ENCODE data around the gene CFAP119.
A peak's percentile ranks its signal among the peaks of the same experiment; 100 is the strongest.

The CFAP119 gene

GRCh38 chr16:30721606-30722005 lies 40.3 kb downstream of the CFAP119 start:
- H3K4me3 ChIP-seq (ENCODE audit: low read depth in 1 of 2, low read length in 1 of 2), result no peak overlapping the region
- H3K27ac ChIP-seq, result peak overlapping the region; percentile 21
- no peak for TF ChIP-seq CTCF (IDR thresholded peaks at IDR 0.05)
- peaks cover 16 to 18% of the 10 kb centered on the region in 2 experiments for H3K4me1 ChIP-seq (ENCODE audit: control insufficient read depth in 1 of 2, insufficient read depth in 1 of 2, low read depth in 1 of 2, low read length in 1 of 2)
- peaks cover 71% of the 10 kb centered on the region for H3K36me3 ChIP-seq
- no peaks in the 10 kb centered on the region for H3K27me3 ChIP-seq
- H3K9me3 ChIP-seq, result no peaks in the 10 kb centered on the region

GRCh38 chr16:30721167-30721566 lies 40.7 kb downstream of the CFAP119 start:
- no peaks in the 10 kb centered on the region for H3K9me3 ChIP-seq
- no peak for TF ChIP-seq CTCF (IDR thresholded peaks at IDR 0.05)
- no peaks in the 10 kb centered on the region for H3K27me3 ChIP-seq
- no peak overlapping the region for H3K4me3 ChIP-seq (ENCODE audit: low read depth in 1 of 2, low read length in 1 of 2)
- peaks cover 75% of the 10 kb centered on the region for H3K36me3 ChIP-seq
- H3K27ac ChIP-seq, result no peak overlapping the region
- H3K4me1 ChIP-seq (ENCODE audit: control insufficient read depth in 1 of 2, insufficient read depth in 1 of 2, low read depth in 1 of 2, low read length in 1 of 2), result peaks cover 16 to 19% of the 10 kb centered on the region in 2 experiments

- Histone ChIP-seq H3K27ac (no peak overlapping the region), H3K9me3 (no peaks in the 10 kb centered on the region), H3K4me3 (ENCODE audit: low read depth in 1 of 2, low read length in 1 of 2) (no peak overlapping the region), H3K27me3 (no peaks in the 10 kb centered on the region), H3K36me3 (peaks cover 79% of the 10 kb centered on the region), H3K4me1 (ENCODE audit: control insufficient read depth in 1 of 2, insufficient read depth in 1 of 2, low read depth in 1 of 2, low read length in 1 of 2) (peaks cover 18 to 21% of the 10 kb centered on the region in 2 experiments)
- no peak for TF ChIP-seq CTCF (IDR thresholded peaks at IDR 0.05)
These were observed 41.2 kb downstream of the CFAP119 start for GRCh38 chr16:30720694-30721093.

- no peak for TF ChIP-seq CTCF (IDR thresholded peaks at IDR 0.05)
- Histone ChIP-seq H3K9me3 (no peaks in the 10 kb centered on the region), H3K27ac (no peak overlapping the region), H3K36me3 (peaks cover 79% of the 10 kb centered on the region), H3K4me1 (ENCODE audit: control insufficient read depth in 1 of 2, insufficient read depth in 1 of 2, low read depth in 1 of 2, low read length in 1 of 2) (peaks cover 18 to 21% of the 10 kb centered on the region in 2 experiments), H3K4me3 (ENCODE audit: low read depth in 1 of 2, low read length in 1 of 2) (no peak overlapping the region), H3K27me3 (no peaks in the 10 kb centered on the region)
These were observed 41.8 kb downstream of the CFAP119 start for GRCh38 chr16:30720086-30720485.

- Histone ChIP-seq H3K9me3 (no peaks in the 10 kb centered on the region), H3K27me3 (no peaks in the 10 kb centered on the region), H3K36me3 (peaks cover 73% of the 10 kb centered on the region), H3K4me3 (ENCODE audit: low read depth in 1 of 2, low read length in 1 of 2) (peak overlapping the region in 1 of 2 experiments; percentile 50), H3K4me1 (ENCODE audit: control insufficient read depth in 1 of 2, insufficient read depth in 1 of 2, low read depth in 1 of 2, low read length in 1 of 2) (peaks cover 20 to 21% of the 10 kb centered on the region in 2 experiments), H3K27ac (peak overlapping the region; percentile 80)
- TF ChIP-seq CTCF (IDR thresholded peaks at IDR 0.05), result no peak
These were observed 46.0 kb downstream of the CFAP119 start for GRCh38 chr16:30715750-30716445.

Measured in neutrophil (primary cell).